Vagina (tissue), 2 donors: ENCODE results near the gene SCARB1.

Experiments
- CTCF ChIP-seq, 3 experiments: fragments of 450-650 bp in 2 of 3; fragments of 200-600 bp in 1 of 3; sonication (generic) in 1 of 3; IDR thresholded peaks; one replicate each; pipeline ENCODE4 v1.5.1; 2017 to 2019; ENCODE audit warnings: antibody characterized with exemption in 3 of 3, mild to moderate bottlenecking in 2 of 3, moderate library complexity in 2 of 3
- POLR2A ChIP-seq, 2 donors: fragments of 450-650 bp; IDR thresholded peaks; one replicate each; pipeline ENCODE4 v1.6.1; 2017; ENCODE audit warnings: antibody characterized with exemption in 2 of 2, mild to moderate bottlenecking in 2 of 2, moderate library complexity in 2 of 2
- POLR2AphosphoS5 ChIP-seq, 2 donors: sonication (generic); formaldehyde crosslinking; IDR thresholded peaks; one replicate each; pipeline ENCODE4 v1.9.0; 2017; ENCODE audit warnings: antibody characterized with exemption in 2 of 2, mild to moderate bottlenecking in 2 of 2, low read depth in 1 of 2; ENCODE audit not compliant: insufficient read depth in 1 of 2

GRCh38 chr12:124745891-124746570, 117.6 kb downstream of the SCARB1 start:
- TF ChIP-seq CTCF (IDR thresholded peaks at IDR 0.05): no peak
- no peak for TF ChIP-seq POLR2A (IDR thresholded peaks at IDR 0.05)
- TF ChIP-seq POLR2AphosphoS5 (IDR thresholded peaks at IDR 0.05; ENCODE audit: insufficient read depth in 1 of 2, low read depth in 1 of 2): peak; percentile 89 to 97
